NK-92 (cell line): Measurements from ENCODE around the gene CDX1.

Experiments used
- DNase-seq: peaks from one replicate; lab custom pipeline; 2025; ENCODE audit not compliant: unreplicated experiment; lab: John Stamatoyannopoulos, UW

Gene CDX1

DNA sequence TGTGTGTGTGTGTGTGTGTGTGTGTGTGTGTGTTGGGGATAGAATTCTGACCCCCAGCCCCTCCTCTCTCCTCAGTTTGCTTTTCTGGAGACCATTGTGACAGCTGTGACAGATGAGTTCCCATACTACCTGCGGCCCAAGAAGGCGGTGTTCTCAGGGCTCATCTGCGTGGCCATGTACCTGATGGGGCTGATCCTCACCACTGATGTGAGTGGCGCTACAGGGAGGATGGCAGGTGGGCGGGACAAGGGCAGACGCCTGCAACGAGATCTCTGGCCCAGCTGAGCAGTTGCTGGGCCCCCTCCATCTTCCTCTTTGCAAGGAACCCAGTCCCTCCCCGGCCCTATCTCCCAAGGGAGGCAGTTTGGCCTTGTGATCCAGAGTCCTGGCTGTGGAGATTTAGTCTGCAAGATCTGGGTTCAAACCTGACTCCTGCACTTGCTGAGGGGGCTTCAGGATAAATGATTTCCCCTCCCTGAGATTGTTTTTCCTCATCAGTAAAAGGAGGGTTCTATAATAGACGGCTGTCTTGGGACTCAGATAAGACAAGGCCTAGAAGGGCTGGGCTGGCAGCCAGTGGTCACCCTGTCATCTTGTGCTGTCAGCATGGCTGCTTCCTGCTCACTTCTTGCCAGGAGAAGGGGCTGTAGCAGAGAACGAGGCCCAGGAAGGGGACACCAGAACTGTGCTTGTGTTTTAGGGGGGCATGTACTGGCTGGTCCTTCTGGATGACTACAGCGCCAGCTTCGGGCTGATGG lies 37.4 kb downstream of the CDX1 start:
- DNase-seq: no peak

DNA sequence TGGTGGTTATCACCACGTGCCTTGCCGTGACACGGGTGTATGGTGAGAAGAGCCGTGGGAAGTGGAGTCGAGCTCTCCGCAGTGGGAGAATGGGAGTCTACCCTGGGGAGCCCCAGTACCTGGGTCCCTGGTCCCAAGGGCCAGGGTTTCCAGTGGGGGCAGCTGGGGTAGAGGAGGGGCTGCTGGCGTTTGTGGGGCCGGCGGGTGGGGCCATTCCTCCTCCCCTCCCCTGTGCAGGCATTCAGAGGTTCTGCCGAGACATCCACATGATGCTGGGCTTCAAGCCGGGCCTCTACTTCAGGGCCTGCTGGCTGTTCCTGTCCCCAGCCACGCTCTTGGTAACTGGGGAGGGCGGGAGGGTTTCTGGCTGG lies 38.0 kb downstream of the CDX1 start:
- DNase-seq: no peak

DNA sequence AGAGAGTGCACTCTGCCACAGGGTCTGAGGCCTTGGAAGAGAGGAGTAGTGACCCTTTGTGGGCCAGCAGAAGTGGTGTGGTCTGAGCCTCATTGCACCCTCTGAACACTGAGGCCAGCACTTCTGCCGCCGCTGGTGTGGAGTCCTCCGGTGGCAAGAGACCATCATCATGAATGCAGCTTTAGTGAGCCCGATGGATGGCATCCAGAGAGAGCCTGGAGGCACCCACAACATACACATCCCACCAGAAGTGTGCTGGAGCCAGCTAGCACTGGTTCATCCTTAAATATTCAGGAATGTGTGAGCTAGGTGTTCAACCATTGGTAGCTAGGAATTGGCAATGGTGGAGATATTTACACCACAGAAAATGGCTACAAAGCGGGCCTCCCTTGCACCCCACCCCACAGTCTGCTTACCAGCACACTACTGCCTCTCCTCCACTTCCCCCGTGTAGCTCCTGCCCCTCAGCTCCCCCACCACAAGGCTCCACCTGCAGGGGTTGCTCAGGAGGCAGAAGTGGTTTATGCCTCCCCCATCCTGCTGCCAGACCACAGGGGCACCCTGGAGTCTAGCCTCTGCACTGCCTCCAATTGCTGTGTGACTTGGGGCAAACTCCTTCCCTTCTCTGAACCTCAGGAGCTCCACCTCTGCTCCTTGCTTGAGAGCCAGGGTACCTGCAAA lies 39.7 kb downstream of the CDX1 start:
- DNase-seq: no peak

DNA sequence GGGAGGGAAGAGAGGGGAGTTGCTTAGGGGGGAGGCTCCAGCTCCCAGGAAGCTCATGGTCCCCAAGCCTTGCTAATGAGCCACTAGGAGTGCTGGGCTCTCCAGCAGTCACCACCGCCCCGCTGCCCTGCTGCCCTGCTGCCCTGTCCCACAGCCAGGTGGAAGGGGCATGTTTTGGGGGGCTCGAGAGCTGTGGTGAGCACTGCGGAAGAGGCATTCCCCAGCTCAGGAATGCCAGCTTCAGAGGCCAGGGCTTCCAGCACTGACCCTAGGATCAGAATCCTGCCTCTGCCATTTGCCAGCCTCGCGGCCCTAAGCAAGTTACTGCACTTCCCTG lies 40.2 kb downstream of the CDX1 start:
- DNase-seq: no peak

DNA sequence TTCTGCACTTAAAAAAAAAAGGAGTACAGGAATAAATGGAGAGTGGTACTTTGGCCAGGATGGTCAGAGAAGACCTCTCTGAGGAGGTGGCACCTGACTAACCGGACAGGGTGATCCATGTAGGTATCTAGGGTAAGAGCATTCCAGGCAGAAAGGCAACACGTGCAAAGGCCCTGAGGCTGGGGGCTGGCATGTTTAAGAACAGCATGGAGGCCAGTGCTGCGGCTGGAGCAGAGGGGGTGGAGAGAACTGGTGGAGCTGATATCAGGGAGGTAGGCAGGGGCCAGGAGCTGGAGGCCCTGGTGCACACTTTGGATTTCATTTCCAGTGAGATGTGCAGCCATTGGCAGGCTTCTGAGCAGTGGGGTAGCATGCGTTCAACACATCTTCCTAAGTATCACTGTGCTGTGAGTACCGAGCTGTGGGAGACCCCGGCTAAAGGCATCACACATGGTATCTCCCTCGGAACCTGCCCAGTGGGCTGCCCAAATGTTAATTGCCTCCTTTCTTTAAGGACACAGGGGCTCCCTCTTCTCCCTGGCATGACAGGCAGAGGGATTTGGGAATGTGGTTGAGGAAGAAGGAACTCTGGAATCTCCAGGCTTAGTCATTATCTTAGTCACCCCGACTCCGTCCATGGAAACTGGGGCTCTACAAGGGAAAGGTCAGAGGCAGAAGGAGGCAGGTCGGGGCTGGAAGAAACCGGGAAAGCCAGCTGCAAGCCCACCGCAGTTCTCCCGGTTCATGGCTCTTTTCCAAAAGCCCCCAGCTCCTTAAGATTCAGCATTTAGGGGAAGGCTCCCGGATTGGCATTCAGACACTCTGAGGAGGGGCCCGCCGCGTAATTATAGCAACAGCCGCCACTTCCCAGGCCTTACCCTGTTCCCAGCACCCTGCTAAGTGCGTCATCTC lies 41.9 kb downstream of the CDX1 start:
- DNase-seq: no peak

DNA sequence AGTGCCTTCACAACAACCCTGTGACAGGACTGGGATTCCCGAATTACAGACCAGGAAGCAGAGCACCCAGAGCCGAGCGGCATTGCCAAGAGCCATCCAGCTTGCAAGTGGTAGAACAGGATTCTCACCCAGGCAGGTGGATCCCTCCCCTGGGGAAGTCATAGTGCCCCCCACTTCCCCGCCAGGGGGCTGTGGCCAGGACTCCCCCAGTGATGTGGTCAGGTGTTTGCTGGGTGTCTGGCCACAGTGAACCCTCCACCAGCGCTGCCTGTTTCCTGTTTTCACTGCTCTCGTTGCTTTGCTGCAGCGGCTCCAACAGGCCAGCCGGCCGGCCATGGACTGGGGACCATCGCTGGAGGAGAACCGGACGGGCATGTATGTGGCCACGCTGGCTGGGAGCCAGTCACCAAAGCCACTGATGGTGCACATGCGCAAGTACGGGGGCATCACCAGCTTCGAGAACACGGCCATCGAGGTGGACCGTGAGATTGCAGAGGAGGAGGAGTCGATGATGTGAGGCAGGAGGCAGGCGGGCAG lies 42.6 kb downstream of the CDX1 start:
- no peak for DNase-seq

DNA sequence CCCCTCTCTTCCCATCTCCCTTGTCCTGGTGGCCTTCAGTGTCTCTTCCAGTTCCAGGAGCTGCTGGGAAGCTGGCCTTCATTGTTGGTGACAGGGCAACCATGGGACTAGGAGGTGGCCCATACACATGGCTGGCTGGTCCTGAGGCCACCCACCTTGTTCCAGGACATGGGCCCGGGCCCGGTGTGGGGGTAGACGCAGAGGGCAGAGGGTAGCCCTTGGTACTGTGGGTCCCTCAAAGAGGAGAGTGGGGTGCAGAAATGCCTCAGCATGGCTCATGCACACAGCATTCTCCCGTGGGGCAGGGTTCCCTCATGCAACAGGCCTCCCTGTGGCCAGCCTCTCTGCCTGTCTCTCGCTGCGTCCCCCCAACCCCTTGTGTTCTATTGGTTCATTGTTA lies 44.1 kb downstream of the CDX1 start:
- no peak for DNase-seq

DNA sequence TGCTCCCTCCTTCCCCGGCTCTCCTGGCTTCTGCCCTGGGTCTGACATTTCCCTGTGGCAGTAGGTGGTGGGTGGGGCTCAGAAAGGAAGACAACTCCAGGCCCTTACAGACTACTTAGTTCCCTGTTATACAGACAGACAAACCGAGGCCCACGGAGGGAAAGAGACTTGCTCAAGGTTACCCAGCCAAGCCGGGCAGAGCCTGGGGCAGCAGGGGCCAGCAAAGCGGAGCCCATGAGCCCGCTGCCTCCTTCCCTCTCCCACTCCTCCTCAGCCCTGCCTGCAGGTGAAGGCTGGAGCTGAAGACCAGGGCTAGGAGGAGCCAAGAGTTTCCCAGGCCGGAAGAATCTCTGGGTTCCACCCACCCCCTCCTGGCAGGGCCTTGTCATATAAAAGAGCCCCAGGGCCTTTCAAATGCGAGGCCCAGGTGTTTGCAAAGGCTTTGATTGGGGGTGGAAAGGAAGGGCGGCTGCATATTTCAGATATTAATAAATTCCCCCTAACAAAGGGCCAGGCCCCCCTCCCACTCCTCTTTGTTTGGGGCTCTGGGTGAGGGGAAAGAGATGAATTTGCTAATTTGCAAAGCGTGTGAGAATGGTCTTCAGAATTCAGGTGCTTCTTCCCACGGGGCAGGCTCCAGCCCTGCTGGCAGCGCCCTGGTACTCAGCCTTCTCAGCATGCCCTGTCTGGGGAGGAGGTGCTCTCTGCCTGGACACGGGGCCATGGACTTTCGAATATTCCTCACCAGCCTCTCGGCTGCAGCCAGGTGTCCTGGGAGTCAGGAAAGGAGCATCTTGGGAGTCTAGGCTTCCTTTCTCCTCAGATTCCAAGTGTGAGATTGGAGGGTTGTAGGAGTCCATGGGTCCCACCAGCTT lies 44.8 kb downstream of the CDX1 start:
- no peak for DNase-seq

DNA sequence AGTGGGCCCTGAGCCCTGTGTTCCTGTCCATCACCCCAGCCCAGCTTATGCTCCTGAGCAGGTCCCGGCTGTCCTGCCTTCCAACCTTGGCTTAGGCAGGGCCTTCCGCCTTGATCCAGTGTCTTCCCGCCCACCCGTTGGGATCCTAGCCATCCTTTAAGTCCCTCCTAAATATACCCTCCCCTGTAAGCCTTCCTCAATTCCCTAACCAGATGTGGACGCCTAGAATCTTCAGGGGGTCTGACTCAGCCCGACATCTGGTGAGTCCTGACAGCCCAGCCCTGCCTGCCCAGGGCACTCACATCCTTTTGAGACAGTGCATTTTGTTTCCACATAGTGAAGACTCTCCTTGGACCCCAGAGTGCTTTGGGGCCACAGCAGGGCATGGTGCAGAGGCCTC lies 47.0 kb downstream of the CDX1 start:
- DNase-seq: no peak

DNA sequence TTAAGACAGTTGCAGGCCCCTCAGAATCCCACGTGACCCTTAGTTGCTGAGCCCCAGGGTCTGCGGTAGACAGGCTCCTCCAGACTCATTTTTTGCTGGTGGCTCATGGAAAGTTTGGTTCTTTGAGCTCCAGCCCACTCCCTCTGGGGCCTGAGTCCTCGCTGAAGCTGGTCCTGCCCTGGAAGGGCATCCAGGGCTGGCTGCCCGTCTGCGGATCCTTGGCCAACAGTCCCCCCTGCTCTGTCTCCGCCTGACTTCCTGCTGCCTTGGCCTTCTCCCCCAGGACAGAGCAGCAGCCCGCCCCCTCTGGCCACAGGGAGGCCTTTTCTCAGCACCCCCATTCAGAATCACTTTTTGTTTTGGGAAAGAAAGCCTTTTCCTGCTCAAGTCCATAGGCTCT lies 47.7 kb downstream of the CDX1 start:
- DNase-seq: no peak

DNA sequence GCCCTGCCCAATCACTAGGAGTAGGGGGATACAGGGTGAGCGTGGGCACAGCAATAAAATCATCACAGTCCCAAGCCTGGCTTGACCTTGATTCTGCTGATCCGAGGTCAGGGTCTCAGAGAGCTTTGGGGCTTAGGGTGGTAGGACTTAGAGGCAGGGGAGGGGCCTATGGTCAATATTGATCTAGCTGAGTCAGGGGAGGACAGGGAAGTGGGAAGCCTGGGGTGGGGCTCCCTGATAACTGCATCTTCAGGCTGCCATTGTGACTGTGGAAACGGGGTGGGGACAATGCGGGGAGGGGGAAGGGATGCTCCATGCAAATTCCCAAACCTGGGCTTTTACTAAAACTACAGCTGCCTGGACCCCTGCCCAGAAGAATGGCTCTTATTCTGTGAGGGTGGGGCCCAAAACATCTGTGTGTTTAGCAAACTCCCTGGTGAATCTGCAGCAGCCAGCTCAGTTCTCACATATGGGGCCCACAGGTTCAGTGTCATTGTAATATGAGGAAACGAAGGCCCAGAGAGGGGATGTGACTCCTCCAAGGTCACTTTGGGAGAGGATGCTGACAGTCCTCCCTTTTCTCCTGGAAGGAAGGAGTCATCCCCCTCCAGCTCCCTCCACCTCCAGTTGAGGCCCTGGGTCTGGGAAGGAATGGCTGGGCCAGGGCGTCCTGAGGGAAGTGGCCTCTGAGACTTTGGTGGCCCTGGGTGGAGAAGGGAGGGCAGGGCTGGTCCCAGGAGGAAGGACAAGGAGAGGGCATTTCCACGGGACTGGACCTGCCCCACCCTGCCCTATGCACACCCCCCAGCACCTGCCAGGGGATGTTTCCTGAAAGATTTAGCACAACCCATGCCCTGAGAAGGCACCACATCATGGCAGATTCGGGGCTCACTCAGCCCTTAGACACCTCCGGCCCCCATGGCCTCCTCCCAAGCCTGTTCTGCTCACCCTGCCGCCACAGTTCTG lies 49.7 kb downstream of the CDX1 start:
- no peak for DNase-seq

DNA sequence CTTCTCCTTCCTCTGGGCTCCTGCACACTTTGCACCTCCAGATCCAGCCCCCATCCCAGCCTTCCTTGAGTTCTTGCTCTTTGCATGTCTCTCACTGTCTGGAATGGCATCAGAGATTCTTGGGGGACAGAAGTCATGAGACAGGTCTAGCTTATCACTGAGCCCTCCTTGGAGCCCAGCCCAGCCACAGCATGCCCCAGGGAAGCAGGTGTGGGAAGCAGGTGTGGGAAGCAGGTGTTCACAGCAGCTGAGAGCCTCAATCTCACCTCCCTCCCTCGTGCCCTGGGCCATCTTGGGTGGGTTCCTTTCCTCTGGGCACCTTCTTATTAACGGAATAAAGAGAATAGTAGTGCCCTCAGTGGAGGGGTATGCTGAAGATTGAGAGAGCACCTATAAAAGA lies 50.5 kb downstream of the CDX1 start:
- no peak for DNase-seq

DNA sequence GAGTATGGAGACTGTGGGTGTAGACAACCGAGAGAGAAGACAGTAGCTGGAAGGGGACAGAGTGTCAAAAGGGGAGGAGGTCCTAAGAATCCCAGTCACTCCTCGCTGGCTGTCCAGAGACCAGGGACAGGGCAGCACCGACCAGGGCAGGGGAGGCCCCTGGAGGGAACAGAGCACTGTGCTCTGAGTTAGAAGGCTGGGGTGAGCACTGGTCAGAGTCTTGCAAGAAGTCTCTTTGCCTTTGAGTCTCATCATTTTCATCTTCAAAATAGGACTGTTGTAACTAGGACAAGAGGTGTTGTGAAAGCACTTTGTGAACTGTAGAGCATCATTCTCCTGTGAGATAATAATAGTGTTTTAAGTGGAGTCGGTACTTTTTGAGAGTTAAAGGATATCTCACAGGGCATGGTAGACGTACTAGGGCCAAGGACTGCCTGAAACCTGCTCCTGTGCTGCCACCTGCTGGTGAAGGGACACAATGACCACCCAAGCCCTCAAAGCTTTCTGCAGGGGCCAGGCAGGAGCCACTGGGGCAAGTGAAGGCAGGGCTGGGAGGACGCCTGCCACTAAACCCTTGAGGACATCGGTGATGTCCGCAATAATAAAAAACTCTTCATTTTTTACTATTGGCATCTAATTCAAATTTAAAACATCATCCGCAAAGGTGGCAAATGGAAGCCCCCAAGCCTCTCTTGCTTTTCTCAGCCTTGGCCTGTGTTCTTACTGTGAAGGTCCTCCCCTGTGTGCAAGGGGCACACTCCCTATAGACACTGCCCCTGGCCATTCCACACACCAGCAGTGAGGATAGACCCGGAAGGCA lies 51.5 kb downstream of the CDX1 start:
- DNase-seq: no peak

DNA sequence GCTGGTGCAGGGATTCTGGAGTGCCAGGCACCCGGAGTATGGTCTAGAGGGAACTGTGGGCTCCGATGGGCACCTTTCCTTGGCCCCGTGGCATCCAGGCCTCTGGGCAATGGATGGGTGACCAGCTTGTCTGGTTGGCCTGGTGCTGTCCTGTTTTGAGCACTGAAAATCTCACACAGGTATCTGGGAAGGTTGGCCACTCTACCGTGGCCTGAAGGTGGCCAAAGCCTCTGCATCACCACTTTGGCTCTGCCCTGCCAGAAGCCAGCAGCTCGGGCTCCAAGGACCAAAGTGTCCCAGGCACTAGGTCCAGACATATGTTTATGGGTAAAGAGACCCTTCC lies 52.1 kb downstream of the CDX1 start:
- DNase-seq: no peak

DNA sequence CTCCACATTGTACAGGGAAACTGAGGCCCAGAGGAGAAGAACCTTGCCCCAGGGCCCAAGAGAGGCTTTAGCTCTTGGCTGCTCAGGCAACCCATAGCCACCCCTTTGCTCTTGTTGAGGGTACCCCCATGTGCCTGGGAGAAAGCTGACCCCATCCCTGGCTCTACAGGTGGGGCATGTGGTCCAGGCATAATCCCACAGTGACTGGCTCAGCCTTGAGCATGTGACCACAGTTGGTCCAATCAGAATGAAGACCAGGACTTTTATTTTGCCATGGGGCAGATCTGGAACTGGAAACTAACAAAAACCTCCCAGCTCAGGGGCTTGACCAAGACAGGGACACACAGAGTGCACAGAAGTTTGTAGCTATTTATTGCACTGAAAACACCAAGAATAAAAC lies 52.6 kb downstream of the CDX1 start:
- no peak for DNase-seq

DNA sequence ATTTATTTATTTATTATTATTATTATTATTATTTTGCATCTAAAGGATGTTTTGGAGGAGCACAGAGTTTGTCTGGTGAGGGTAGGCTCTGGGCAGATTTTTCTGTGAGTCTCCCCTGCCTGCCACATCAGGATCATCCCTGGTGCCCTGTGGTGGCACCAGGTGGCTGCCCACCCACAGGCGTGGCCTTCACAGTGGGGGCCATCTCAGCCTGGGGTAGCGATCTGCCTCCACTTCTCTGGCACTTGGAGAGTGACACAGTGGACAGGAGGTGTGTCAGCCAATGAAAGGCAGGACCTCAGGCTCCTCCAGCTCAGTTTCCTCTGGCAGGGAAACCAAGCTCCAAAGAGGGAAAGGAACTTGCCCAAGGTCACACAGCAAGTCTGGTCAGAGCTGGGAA lies 53.3 kb downstream of the CDX1 start:
- no peak for DNase-seq

DNA sequence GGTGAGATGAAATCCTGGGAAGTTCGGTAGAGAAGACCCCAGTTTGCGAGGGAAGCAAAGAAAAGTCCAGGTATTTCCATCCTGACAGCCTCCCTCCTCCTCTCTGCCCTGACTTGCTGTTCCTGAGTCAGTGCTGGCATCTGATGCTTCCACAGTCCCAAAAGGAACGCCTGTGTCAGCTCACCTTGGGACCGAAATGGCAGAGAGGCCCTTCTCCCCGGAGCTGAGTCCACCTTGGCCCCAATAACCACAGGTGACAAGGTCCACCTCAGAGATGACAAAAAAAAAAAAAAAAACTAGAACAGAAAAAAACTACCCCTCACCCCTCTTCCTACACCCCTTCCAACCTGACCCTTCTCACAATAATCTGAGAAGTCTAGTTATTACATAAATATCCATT lies 54.9 kb downstream of the CDX1 start:
- no peak for DNase-seq

DNA sequence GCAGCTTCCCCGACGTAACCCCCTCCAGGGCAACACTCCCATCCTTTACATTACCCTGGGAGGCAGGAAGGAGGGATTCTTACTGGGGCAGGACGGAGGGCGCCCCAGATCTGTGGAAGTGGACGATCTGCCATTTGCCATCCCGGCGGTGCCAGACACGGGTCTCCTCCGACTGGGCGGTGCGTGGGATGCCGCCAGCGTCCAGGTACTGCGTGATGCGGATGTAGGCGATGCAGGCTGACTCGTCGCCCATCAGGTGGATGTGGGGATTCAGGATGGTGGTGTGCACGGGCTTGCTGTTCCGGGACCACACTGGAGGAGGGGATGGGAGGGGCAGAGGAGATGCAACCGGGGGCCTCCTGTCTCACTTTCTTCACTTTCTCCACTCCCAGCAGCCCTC lies 56.3 kb downstream of the CDX1 start:
- no peak for DNase-seq

DNA sequence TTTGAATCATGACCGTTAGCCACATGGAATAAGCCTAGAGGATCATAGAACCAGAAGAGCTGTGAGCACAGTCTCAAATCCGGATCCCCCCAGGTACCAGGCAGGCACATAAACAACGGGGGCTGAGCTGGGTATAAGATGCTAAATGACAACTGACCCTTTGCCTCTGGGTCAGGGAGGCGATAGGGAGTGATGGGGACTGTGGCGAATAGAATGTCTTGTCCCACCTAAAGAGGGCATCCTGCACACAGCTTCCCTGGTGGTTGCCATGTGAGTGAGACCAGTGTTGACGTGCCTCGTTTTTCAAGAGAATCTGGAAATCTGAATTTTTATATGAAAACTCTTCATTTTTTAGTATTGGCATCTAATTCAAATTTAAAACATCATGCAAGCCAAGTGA lies 56.9 kb downstream of the CDX1 start:
- DNase-seq: no peak
